Activated CD4-positive, alpha-beta T cell treated with anti-CD3 and anti-CD28 coated beads, Interleukin-2, amount 50 U/mL, for 4 hours (primary cell): ENCODE data around the gene PLEKHM1.
"Not testable (repeated sequence)": the region's sequence is repeated elsewhere in the genome, so short reads cannot be mapped to it uniquely, and the experiment has no call there.

Experiments used
- DNase-seq, 2 experiments: peaks; one replicate each; pipeline ENCODE4 v3.0.0-alpha.2; 2020

The PLEKHM1 gene

GRCh38 chr17:45490615-45491433 lies at the start of gene PLEKHM1:
Gene PLEKHM1, minus strand, starts transcription at chr17:45490721. Its CDS starts 8,237 bp downstream, at chr17:45482484.
- DNase-seq, result peak; percentile 64 to 65

GRCh38 chr17:45538168-45538567 lies 47.6 kb upstream of the PLEKHM1 start:
- not testable (repeated sequence) for DNase-seq

- not testable (repeated sequence) for DNase-seq
Measured at GRCh38 chr17:45506072-45506471, 15.6 kb upstream of the PLEKHM1 start.

GRCh38 chr17:45505183-45505582 lies 14.7 kb upstream of the PLEKHM1 start:
- not testable (repeated sequence) for DNase-seq

- DNase-seq, result not testable (repeated sequence)
Measured at GRCh38 chr17:45501092-45501707, 10.7 kb upstream of the PLEKHM1 start.

GRCh38 chr17:45500478-45500877 lies 10.0 kb upstream of the PLEKHM1 start:
- not testable (repeated sequence) for DNase-seq

GRCh38 chr17:45499208-45499607 lies 8.7 kb upstream of the PLEKHM1 start:
- not testable (repeated sequence) for DNase-seq

GRCh38 chr17:45498377-45498776 lies 7.9 kb upstream of the PLEKHM1 start:
- DNase-seq, result not testable (repeated sequence)

- not testable (repeated sequence) for DNase-seq
Measured at GRCh38 chr17:45497449-45497848, 6.9 kb upstream of the PLEKHM1 start.

- not testable (repeated sequence) for DNase-seq
Measured at GRCh38 chr17:45496507-45496906, 6.0 kb upstream of the PLEKHM1 start.

- not testable (repeated sequence) for DNase-seq
Measured at GRCh38 chr17:45494556-45494955, 4.0 kb upstream of the PLEKHM1 start.

GRCh38 chr17:45492156-45492555 lies 1.6 kb upstream of the PLEKHM1 start:
- not testable (repeated sequence) for DNase-seq

- not testable (repeated sequence) for DNase-seq
Measured at GRCh38 chr17:45490198-45490597, 323 bp downstream of the PLEKHM1 start.

- DNase-seq, result not testable (repeated sequence)
Measured at GRCh38 chr17:45487704-45488103, 2.8 kb downstream of the PLEKHM1 start.

GRCh38 chr17:45483591-45484216 lies 6.8 kb downstream of the PLEKHM1 start:
- not testable (repeated sequence) for DNase-seq

GRCh38 chr17:45483177-45483576 lies 7.3 kb downstream of the PLEKHM1 start:
- DNase-seq, result not testable (repeated sequence)

GRCh38 chr17:45482317-45482716 lies 8.2 kb downstream of the PLEKHM1 start:
- not testable (repeated sequence) for DNase-seq

GRCh38 chr17:45475436-45475835 lies 15.1 kb downstream of the PLEKHM1 start:
- not testable (repeated sequence) for DNase-seq

GRCh38 chr17:45472249-45472648 lies 18.3 kb downstream of the PLEKHM1 start:
- not testable (repeated sequence) for DNase-seq

GRCh38 chr17:45469204-45469563 lies 21.3 kb downstream of the PLEKHM1 start:
- DNase-seq, result not testable (repeated sequence)

- not testable (repeated sequence) for DNase-seq
Measured at GRCh38 chr17:45468293-45469203, 22.0 kb downstream of the PLEKHM1 start.
